GM19438 (cell line): ENCODE measurements around the gene SCO2.

Source experiments
- ATAC-seq: cut with Tn5 transposase; IDR thresholded peaks from one replicate; pipeline ENCODE4 v1.9.1; 2021; ENCODE audit warnings: low read depth; ENCODE audit not compliant: unreplicated experiment

SCO2 gene

DNA sequence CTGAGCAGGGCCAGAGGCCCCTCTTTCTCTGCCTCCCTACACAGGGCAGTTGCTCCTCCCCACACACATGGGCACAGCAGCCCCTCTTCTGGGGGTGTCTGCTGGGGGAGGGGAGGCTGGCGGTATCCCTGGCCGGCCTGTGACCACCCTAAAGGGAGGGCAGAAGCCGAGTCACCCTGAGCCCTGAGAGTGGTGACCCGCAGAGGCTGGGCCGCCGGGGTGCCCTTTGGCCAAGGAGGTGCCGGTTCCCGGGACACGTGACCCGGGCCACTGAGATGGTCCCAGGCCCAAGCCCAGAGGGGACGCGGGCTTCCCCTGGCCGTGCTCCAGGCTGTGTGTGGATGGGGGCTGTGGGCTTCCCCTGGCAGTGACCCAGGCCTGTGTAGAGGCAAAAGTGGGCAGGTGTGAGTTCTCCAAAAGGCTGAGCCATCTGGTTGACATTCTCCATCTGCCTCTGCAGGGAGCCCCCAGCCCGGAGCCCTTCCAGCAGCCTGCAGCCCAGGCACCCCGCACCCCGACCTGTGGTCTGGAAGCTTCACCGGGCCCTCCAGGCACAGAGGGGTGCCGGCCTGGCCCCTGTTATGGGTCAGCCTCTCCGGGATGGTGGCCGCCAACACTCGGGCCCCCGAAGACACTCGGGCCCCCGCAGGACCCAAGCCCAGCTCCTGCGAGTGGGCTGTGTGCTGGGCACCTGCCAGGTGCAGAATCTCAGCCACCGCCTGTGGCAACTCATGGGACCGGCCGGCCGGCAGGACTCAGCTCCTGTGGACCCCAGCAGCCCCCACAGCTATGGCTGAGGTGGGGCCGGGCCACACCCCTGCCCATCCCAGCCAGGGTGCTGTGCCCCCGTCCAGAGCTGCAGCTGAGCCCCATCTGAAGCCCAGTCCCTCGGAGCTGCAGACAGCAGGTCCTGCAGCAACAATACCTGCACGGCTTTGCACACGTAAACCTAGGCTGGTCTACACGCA is 43.0 kb downstream of the SCO2 start:
- ATAC-seq, result no peak

DNA sequence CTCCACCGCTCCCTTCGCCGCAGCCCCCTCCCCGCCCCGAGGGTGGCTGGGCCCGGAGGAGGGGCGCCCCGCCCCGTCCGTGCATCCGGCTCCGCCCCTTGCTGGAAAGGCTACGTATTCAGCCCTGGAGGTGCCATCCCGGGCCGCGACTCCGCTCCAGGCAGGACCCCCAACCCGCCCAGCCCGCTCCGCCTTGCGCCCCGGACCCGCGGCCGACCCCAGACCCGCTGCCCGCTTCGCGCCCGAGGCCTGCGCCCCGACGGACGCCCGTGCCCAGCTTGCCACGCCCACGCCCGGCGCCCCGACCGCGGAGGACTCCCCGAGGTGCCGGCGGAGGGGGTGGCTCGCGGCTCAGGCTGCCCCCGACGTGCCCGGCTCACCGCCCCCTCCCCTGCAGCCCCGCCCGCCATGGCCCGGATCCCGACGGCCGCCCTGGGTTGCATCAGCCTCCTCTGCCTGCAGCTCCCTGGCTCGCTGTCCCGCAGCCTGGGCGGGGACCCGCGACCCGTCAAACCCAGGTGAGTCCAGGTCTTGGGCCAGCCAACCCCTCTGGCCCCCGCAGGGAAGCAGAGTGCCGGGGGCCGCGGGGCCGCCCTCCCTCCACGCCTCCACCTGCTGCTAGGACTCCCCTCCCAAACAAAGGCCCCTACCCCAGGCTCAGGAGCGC is 43.8 kb downstream of the SCO2 start, which contains the start of gene ADM2:
Gene ADM2 (plus strand): TSS at position 104 of the 667 bp plus-strand sequence. CDS start 305 bp downstream, at position 409.
- no peak for ATAC-seq

DNA sequence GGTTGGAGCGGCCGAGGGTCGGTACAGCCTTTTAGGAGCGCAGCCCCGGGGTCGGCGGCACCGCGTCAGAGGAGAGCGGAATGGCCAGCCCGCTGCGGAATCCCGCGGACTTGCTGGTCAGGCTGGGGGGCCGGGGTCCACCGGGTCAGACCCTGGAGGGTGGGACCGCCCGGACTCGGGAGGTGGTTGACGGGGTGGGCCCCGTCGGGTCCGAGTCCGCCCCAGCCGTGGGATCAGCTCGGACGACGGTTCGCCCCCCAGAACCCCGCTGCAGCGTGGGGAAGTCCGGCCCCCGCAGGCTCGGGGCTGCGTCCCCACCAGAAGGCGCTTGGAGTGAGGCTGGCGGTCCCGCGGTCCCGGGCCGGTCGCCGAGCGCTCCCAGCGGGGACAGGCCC is 44.4 kb downstream of the SCO2 start:
- no peak for ATAC-seq

DNA sequence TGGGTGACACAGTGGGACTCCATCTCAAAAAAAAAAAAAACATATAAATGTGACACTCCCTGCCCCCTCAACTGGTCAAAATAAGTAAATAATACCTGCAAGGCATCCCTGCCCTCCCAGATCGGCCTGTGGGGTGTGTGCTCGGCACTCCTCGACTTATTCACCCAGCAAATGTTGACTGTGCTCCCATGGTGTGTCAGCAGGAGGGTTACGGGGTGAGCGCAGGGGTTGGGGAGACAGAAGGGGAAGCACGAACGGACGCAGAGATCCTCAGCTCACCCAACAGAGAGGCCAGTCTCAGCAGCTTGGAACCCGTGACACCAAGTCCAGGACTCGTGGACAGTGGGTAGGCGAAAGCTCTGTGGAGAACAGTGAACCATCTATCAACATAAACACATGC is 45.7 kb downstream of the SCO2 start:
- no peak for ATAC-seq

DNA sequence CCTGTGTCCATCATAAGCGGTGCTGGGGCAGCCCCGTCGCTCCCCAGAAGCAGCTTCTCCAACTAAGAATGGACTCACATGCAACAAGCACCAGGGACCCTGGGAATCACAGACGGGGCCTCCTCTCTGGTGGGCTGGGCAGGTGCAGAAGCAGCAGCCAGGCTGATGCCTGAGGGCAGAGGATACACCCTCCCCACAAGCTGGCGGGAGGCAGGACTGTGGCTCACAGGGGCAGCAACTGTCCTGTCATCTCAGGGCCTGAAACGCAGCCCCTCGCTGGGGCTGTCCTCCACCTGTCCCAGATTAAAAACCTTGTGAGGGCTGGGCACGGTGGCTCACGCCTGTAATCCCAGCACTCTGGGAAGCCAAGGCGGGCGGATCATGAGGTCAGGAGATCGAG is 47.5 kb downstream of the SCO2 start:
- ATAC-seq, result no peak

DNA sequence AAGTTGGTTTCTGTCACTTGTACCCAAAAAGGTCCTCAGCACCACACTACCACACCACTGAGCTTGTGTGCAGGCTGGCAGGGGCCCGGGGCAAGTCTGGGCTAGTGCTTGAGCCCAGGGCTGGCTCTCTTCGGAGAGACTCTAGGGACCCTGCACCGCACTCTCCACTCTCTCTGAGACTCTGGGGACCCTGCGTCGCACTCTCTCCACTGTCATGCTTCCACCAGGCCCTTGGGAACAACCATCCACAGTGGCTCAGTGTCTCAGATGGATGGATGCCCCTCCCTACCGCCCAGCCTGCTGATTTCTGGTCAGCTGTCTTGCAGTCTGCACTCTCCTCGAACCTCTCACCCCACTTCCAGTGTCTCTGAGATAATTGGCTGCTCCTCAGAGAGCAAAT is 48.5 kb downstream of the SCO2 start:
- no peak for ATAC-seq

DNA sequence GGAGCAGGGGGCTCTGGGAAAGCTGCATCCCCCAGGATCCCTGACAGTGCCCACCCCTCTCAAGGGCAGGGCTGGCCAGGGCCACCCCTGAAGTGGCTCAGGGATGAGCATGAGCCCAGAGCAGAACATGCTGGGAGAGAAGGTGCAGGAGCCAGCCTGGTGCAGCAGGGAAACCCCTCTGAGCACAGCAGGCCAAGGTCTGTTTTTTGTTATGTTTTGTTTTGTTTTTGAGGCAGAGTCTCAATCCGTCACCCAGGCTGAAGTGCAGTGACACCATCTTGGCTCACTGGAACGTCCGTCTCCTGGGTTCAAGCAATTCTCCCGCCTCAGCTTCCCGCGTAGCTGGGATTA is 49.8 kb downstream of the SCO2 start:
- no peak for ATAC-seq

DNA sequence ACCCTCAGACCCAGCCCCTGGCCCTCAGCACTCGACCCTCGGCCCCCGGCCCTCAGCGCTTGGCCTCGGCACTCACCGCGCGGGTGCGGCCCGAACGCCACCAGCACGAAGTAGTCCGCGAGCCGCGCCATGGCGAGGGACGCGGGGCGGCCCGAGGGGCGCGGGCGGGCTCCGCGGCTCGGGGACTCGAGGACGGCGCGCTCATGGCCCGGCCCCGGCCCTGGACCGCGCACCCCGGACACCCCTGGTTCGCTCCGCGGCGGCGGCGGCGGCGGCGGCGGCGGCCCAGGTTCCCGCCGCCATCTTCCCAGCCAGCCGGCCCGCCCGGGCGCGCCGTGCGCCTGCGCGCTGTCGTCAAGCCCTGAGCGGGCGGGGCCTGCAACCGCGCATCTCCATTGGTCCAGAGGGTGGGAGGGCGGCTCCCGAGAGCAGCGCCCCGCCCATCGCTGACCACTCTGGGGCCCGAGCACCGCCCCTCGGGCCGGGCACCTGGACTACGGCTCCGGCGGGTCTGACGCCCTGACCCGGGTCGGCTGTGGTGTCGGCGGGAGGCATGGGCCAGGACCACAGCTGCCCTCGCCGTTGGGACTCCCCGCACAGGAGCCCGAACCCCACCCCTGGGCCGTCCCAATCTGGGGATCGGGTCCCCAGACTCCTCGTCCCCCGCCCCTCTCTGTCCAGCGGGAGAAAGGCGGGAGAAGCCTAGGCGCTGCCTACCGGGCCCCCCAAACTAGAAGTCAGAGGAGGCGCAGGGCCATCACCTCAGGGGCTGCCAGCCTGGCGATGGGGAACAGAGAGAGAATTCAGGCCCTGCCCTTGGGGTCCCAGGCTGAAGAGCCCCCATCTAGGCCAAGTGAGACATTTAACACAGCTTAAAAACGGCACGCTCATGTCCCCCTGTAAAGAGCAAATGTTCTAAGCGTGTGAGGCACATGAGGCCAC is 50.4 kb downstream of the SCO2 start, which contains the start of gene SBF1:
Gene SBF1 (minus strand): TSS at position 326 of the 942 bp plus-strand sequence. CDS start 195 bp downstream, at position 131.
- ATAC-seq, result peak; percentile 67

DNA sequence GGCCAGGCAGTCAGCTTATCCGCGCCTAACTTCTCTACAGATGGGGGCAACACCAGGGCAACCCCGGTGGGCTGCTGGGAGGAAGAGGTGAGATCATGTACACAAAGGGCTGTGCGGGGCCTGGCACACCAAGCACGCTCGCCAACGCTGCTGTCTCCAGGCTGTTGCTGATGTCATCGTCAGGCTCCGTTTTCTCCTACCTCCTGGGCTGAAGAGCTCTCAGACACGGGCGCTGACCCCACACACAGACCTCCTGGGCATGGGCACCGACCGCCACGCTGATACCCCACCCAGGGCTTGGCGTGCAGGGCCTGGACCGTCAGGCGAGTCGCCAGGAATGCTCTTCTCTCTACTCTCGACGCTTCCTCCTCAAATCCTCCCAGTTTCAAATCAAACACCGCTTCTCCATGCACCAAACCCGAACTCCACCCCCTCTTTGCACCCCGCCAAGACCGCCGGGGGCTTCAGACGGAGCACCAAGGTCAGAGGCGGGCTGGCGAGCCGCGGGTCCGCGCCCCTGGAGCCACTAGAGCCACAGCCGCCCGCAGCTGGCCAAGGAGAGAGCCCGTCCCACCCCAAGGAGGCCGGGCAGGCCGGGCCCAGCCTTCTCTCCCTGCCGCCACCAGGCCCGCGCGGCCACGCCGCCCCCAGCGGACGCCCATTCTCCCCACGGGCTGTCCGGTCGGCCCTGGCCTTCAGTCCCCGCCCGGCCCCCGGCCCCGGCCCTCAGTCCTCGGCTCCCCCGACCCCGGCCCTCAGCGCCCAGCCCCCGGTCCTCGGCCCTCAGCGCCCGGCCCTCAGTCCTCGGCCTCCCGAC is 51.3 kb downstream of the SCO2 start:
- ATAC-seq, result no peak
